ENCODE measurements around the gene ANKRD13A.
"Not testable (repeated sequence)": the region's sequence is repeated elsewhere in the genome, so short reads cannot be mapped to it uniquely, and the experiment has no call there.

Gene ANKRD13A

GRCh38 chr12:109995361-109995685 lies 3.9 kb upstream of the ANKRD13A start:
- Mint-ChIP-seq H3K27ac (peak overlapping the region; percentile 87), H3K27me3 (no peaks in the 10 kb centered on the region), H3K4me1 (ENCODE audit: low read depth) (peaks cover 64% of the 10 kb centered on the region), H3K9me3 (no peaks in the 10 kb centered on the region), H3K4me3 (peak overlapping the region; percentile 95), H3K36me3 (ENCODE audit: low read depth) (peaks cover 25% of the 10 kb centered on the region)

DNA sequence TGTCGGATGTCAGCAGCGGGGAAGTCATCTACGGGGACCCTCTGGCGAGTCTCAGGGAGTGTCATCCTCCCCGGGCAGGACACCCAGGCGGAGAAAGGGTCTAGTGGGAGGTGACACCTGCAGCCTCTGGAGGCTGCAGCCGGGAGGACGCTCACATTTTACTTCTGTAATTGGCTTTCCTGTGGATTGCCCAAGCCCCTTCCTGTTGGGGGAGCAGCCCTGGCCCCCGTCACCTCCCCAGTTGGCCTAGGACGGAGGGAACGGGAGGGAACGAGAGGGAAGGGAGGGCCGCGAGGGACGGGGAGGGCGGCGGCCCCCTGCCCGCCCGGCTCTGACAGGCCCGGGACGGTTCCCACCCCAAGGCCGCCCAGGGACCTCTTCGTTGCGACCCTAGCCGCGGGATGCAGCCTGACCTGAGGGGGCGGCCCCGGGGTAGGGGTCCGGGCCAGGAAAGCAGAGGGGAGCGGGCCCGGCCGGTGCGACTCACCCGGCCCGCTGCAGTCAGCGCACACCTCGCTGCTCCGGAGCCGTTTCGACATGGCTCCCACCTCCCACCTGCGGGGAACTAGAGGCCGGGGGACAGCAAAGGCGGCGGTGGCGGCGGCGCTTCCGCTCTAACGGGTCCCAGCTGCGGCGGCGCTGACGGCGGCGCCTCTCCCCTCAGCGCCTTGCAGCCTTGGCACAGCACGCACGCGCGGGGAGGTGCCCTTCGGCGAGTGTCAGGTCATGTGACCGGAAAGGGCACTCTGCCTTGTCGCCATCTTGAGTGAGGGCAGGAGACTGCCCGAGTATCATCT lies 3.3 kb upstream of the ANKRD13A start, which contains the start of gene GIT2:
Gene GIT2 (minus strand): TSS at position 683 of the 797 bp plus-strand sequence. CDS start 144 bp downstream, at position 539.
- H3K36me3 Mint-ChIP-seq (ENCODE audit: low read depth): peaks cover 19% of the 10 kb centered on the region
- no peaks in the 10 kb centered on the region for H3K9me3 Mint-ChIP-seq
- H3K4me1 Mint-ChIP-seq (ENCODE audit: low read depth): peaks cover 63% of the 10 kb centered on the region
- no peaks in the 10 kb centered on the region for H3K27me3 Mint-ChIP-seq
- H3K27ac Mint-ChIP-seq: peak within 1 kb of the TSS; percentile 94
- peak within 1 kb of the TSS; percentile 95 for H3K4me3 Mint-ChIP-seq

- H3K4me3 Mint-ChIP-seq: peak overlapping the region; percentile 95
- peaks cover 15% of the 10 kb centered on the region for H3K36me3 Mint-ChIP-seq (ENCODE audit: low read depth)
- peaks cover 66% of the 10 kb centered on the region for H3K4me1 Mint-ChIP-seq (ENCODE audit: low read depth)
- no peaks in the 10 kb centered on the region for H3K9me3 Mint-ChIP-seq
- no peaks in the 10 kb centered on the region for H3K27me3 Mint-ChIP-seq
- H3K27ac Mint-ChIP-seq: peak overlapping the region; percentile 94
These were observed 2.8 kb upstream of the ANKRD13A start for GRCh38 chr12:109996483-109996853.

DNA sequence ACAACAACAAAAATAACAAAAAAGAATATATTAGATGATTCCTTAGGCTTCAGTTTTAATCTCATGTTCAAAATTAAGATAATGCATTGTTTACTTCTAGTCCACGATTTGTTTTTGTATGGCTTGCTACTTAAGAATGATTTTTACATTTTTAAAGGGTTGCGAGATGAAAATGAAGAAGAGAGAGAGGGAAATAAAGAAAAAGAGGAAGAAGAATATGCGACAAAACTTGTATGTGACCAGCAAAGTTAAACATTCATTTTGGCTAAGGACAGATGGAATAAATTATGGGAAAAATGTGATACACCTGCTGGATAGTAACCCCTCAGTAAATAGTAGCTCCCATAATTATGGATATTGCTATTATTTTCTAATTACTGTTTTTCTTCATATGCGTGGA lies 1.8 kb upstream of the ANKRD13A start:
- H3K27ac Mint-ChIP-seq: peak overlapping the region; percentile 45
- H3K9me3 Mint-ChIP-seq: no peaks in the 10 kb centered on the region
- no peaks in the 10 kb centered on the region for H3K27me3 Mint-ChIP-seq
- H3K4me1 Mint-ChIP-seq (ENCODE audit: low read depth): peaks cover 68% of the 10 kb centered on the region
- H3K36me3 Mint-ChIP-seq (ENCODE audit: low read depth): peaks cover 14% of the 10 kb centered on the region
- H3K4me3 Mint-ChIP-seq: peak overlapping the region; percentile 23

DNA sequence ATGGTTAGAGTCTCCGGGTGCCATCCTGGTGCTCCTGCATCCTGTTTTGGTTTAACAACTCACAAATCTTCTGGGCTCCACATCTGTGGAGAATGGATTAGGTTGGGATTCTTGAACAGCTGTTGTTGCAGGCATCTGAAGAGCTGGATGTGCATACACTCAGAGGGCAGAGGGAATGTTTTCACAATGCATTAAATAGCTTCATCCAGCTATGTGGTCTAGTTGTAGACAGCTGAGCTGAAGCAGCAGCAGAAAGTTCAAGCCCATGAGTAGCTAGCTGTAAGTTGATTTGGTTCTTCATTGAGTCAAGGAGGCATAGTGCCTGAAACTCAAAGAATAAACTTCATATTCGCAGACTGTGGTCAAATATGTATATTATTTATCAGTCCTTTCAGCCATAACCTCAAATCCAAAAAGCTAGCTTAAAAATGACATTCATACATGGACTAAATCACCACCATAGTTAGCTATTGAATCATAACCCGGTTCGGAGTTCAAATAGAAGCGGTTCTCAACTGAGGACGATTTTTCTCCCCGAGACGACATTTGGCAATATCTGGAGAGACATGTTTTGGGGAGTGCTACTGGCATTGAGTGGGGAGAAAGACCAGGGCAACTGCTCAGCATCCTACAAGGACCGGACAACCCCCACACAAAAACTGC lies 858 bp upstream of the ANKRD13A start:
- Mint-ChIP-seq H3K9me3 (no peaks in the 10 kb centered on the region), H3K4me1 (ENCODE audit: low read depth) (peaks cover 68% of the 10 kb centered on the region), H3K4me3 (peak overlapping the region; percentile 98), H3K36me3 (ENCODE audit: low read depth) (peaks cover 10% of the 10 kb centered on the region), H3K27ac (peak overlapping the region; percentile 100), H3K27me3 (no peaks in the 10 kb centered on the region)

DNA sequence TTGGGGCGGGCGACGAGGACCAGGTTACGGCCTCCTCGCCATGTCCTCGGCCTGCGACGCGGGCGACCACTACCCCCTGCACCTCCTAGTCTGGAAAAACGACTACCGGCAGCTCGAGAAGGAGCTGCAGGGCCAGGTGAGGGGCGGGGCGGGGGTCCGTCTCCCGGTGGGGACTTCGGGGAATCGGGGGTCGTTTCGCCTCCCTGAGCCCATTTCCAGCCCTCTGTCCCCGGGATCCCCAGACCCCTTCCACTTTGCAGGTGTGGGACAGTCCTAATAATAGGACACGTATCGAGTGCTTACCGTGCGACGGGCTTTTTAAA lies 380 bp downstream of the ANKRD13A start:
- H3K4me1 Mint-ChIP-seq (ENCODE audit: low read depth): peaks cover 68% of the 10 kb centered on the region
- peak overlapping the region; percentile 88 for H3K27ac Mint-ChIP-seq
- peaks cover 3% of the 10 kb centered on the region for H3K36me3 Mint-ChIP-seq (ENCODE audit: low read depth)

GRCh38 chr12:109999983-110000505 lies 814 bp downstream of the ANKRD13A start:
- peaks cover 3% of the 10 kb centered on the region for H3K36me3 Mint-ChIP-seq (ENCODE audit: low read depth)
- H3K27ac Mint-ChIP-seq: peak overlapping the region; percentile 88
- H3K4me1 Mint-ChIP-seq (ENCODE audit: low read depth): peaks cover 72% of the 10 kb centered on the region

More for the DNA sequence above, 380 bp downstream of the ANKRD13A start:
- H3K4me3 Mint-ChIP-seq: peak overlapping the region; percentile 97
- H3K27me3 Mint-ChIP-seq: no peaks in the 10 kb centered on the region
- no peaks in the 10 kb centered on the region for H3K9me3 Mint-ChIP-seq

GRCh38 chr12:110001596-110001995 lies 2.4 kb downstream of the ANKRD13A start:
- no peak overlapping the region for H3K4me3 Mint-ChIP-seq
- H3K27ac Mint-ChIP-seq: peak overlapping the region; percentile 31

More at GRCh38 chr12:109999983-110000505, 814 bp downstream of the ANKRD13A start:
- H3K4me3 Mint-ChIP-seq: peak overlapping the region; percentile 97
- no peaks in the 10 kb centered on the region for H3K27me3 Mint-ChIP-seq
- H3K9me3 Mint-ChIP-seq: no peaks in the 10 kb centered on the region

DNA sequence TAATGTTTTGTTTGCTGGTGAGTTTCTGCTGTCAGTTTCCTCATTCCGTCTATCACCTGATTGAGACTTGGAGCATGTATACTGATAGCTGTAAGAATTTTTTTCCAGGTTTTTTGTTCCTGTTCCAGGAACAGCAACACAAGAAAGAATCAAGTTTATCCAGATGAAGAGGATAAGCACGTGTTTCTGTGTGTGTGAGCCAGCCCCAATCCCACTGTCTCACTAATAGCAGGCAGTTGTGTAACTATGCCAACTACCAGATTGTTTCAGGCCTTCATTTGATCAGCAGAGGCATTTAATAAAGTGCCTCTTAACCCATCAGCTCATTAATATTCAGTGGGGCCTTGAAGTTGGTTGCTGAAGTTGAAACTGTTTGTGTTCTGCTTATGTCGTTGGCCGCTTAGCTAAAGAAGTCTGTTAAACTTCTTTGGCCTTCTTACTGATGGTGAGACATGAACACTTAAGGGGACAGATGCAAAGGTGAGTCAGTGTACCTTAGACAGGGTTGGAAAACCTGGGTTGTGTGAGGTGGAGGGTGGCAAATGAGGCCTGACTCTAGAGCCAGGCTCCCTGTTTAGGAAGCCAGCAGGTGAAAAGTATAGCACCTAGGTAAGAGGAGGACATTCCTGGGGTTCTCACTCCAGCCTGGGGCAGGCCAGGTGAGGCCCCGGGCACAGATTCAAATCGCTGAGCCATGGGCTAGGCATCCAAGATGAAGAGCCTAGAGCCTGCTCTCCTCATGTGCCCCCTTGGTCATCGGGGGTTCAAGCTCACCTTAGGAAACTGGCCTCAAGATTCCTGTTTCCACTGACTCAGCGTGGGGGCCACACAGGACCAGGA lies 3.7 kb downstream of the ANKRD13A start:
- peaks cover 10% of the 10 kb centered on the region for H3K36me3 Mint-ChIP-seq (ENCODE audit: low read depth)
- H3K27me3 Mint-ChIP-seq: no peaks in the 10 kb centered on the region
- peak overlapping the region; percentile 45 for H3K27ac Mint-ChIP-seq
- H3K4me1 Mint-ChIP-seq (ENCODE audit: low read depth): peaks cover 81% of the 10 kb centered on the region
- H3K9me3 Mint-ChIP-seq: no peaks in the 10 kb centered on the region
- no peak overlapping the region for H3K4me3 Mint-ChIP-seq

More at GRCh38 chr12:110001596-110001995, 2.4 kb downstream of the ANKRD13A start:
- Mint-ChIP-seq H3K9me3 (no peaks in the 10 kb centered on the region), H3K4me1 (ENCODE audit: low read depth) (peaks cover 82% of the 10 kb centered on the region), H3K36me3 (ENCODE audit: low read depth) (peaks cover 7% of the 10 kb centered on the region), H3K27me3 (no peaks in the 10 kb centered on the region)

DNA sequence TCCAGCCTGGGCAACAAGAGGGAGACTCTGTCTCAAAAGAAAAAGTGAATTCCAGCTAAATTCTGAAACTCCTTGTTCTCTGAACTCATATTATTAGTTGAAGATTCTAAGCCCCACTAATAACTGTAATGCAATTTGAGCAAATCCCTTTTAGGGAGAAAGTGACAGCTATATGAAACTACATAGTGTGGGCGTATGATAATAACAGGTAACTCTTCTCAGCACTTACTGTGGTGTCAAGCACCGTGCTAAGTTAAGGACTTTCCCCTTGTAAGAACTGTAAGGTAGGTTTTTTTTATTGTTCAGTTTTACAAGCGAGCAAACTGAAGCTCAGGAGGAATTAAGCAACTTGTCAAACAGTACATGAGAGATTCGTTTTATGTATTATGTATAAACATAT lies 5.4 kb downstream of the ANKRD13A start:
- peaks cover 17% of the 10 kb centered on the region for H3K36me3 Mint-ChIP-seq (ENCODE audit: low read depth)
- no peaks in the 10 kb centered on the region for H3K9me3 Mint-ChIP-seq
- H3K4me3 Mint-ChIP-seq: peak overlapping the region; percentile 37
- peaks cover 86% of the 10 kb centered on the region for H3K4me1 Mint-ChIP-seq (ENCODE audit: low read depth)
- no peaks in the 10 kb centered on the region for H3K27me3 Mint-ChIP-seq
- H3K27ac Mint-ChIP-seq: no peak overlapping the region

- Mint-ChIP-seq H3K4me1 (ENCODE audit: low read depth) (peaks cover 88% of the 10 kb centered on the region), H3K27ac (peak overlapping the region; percentile 64), H3K27me3 (no peaks in the 10 kb centered on the region), H3K36me3 (ENCODE audit: low read depth) (peaks cover 18% of the 10 kb centered on the region), H3K4me3 (peak overlapping the region; percentile 28), H3K9me3 (no peaks in the 10 kb centered on the region)
These were observed 6.2 kb downstream of the ANKRD13A start for GRCh38 chr12:110005319-110005973.

GRCh38 chr12:110006115-110006514 lies 6.9 kb downstream of the ANKRD13A start:
- H3K4me1 Mint-ChIP-seq (ENCODE audit: low read depth): peaks cover 90% of the 10 kb centered on the region
- H3K36me3 Mint-ChIP-seq (ENCODE audit: low read depth): peaks cover 18% of the 10 kb centered on the region
- no peak overlapping the region for H3K4me3 Mint-ChIP-seq
- H3K27ac Mint-ChIP-seq: no peak overlapping the region
- H3K27me3 Mint-ChIP-seq: no peaks in the 10 kb centered on the region
- H3K9me3 Mint-ChIP-seq: no peaks in the 10 kb centered on the region

DNA sequence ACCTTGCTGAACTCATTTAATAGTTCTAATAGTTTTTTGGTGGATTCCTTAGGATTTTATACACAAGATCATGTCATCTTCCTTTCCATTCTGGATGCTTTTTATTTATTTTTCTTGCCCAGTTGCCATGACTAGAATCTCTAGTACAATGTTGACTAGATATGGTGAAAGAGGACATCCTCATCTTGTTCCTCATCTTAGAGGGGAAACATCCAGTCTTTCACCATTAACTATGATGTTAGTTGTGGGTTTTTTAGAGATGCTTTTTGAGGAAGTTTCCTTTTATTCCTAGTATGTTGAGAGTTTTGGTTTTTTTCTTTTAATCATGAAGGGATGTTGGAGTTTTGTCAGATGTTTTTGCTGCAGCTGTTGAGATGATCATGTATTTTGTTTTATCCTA lies 8.7 kb downstream of the ANKRD13A start:
- Mint-ChIP-seq H3K9me3 (no peaks in the 10 kb centered on the region), H3K27ac (no peak overlapping the region), H3K4me1 (ENCODE audit: low read depth) (peaks cover 91% of the 10 kb centered on the region), H3K27me3 (no peaks in the 10 kb centered on the region), H3K36me3 (ENCODE audit: low read depth) (peaks cover 23% of the 10 kb centered on the region), H3K4me3 (no peak overlapping the region)

GRCh38 chr12:110008681-110009398 lies 9.6 kb downstream of the ANKRD13A start:
- H3K27ac Mint-ChIP-seq, H3K9me3 Mint-ChIP-seq, H3K27me3 Mint-ChIP-seq: not testable (repeated sequence)
- peak overlapping the region; percentile 4 for H3K4me3 Mint-ChIP-seq
- H3K36me3 Mint-ChIP-seq (ENCODE audit: low read depth): peaks cover 25% of the 10 kb centered on the region
- peaks cover 84% of the 10 kb centered on the region for H3K4me1 Mint-ChIP-seq (ENCODE audit: low read depth)

Measured in stimulated activated naive CD8-positive, alpha-beta T cell treated with anti-CD3 and anti-CD28 coated beads, Interleukin-15, Interleukin-2, amounts not matched to agents 100 ng/mL and 50 ng/mL, for 24 hours (primary cell).